ENCODE results near the gene SNTG2.

GRCh38 chr2:1363367-1363766, 412.7 kb downstream of the SNTG2 start:
- TF ChIP-seq POLR2A (IDR thresholded peaks at IDR 0.05; ENCODE audit: low read length): no peak
- no peak for TF ChIP-seq GATA1 (IDR thresholded peaks at IDR 0.05; ENCODE audit: low read depth, low read length)

Data from erythroblast (primary cell).